OCI-LY7 (cell line): ENCODE data around the gene IKZF3. TPM values are rescaled to one million over a fixed set of nuclear protein-coding genes. Genes with fewer than 3 reads are reported as not detected.

Experiments
- BruUV-seq: library from RNA; stranded (reverse); fragments of 400-500 nt; replicated peaks from 2 replicates; lab custom pipeline; 2021; lab: Mats Ljungman, UMichigan
- CTCF ChIA-PET: fragments of 300-600 bp; sonication (Branson Sonifier 250); formaldehyde crosslinking; loops from one replicate; lab custom pipeline; 2022; ENCODE audit warnings: antibody characterized with exemption; ENCODE audit not compliant: unreplicated experiment; lab: Charles Lee
- POLR2A ChIA-PET: fragments of 300-600 bp; sonication (Branson Sonifier 250); formaldehyde crosslinking; loops from one replicate; lab custom pipeline; 2022; ENCODE audit warnings: antibody characterized with exemption; lab: Charles Lee
- DNase-seq: peaks from one replicate; pipeline ENCODE4 v3.0.0-alpha.2; 2015; ENCODE audit warnings: low spot score
- H2AFZ ChIP-seq: fragments of 200-600 bp; sonication (generic), shearing (Covaris generic); 2 replicates; pipeline ENCODE4 v1.6.1; 2014; ENCODE audit warnings: mild to moderate bottlenecking, antibody characterized with exemption, low read length, moderate library complexity
- H3K27ac ChIP-seq: fragments of 200-600 bp; sonication (generic); 2 replicates; pipeline ENCODE4 v1.5.1; 2014; ENCODE audit warnings: mixed run types, low read depth, mild to moderate bottlenecking, moderate library complexity, low read length, inconsistent platforms; ENCODE audit not compliant: poor library complexity, severe bottlenecking
- H3K36me3 ChIP-seq: fragments of 200-600 bp; sonication (generic); 2 replicates; pipeline ENCODE4 v1.6.1; 2014; ENCODE audit warnings: mild to moderate bottlenecking, antibody characterized with exemption, low read length, moderate library complexity, mixed read lengths; ENCODE audit not compliant: insufficient read depth
- H3K4me1 ChIP-seq: fragments of 200-600 bp; sonication (generic); 2 replicates; pipeline ENCODE4 v1.5.1; 2014; ENCODE audit warnings: mild to moderate bottlenecking, low read length; ENCODE audit not compliant: insufficient read depth, poor library complexity, severe bottlenecking
- H3K4me2 ChIP-seq: fragments of 200-600 bp; sonication (generic); 2 replicates; pipeline ENCODE4 v1.6.1; 2014; ENCODE audit warnings: mild to moderate bottlenecking, low read length
- H3K4me3 ChIP-seq: fragments of 200-600 bp; sonication (generic); 2 replicates; pipeline ENCODE4 v1.5.1; 2014; ENCODE audit warnings: mild to moderate bottlenecking, low read depth, low read length; ENCODE audit not compliant: poor library complexity, severe bottlenecking
- H3K79me2 ChIP-seq: fragments of 200-600 bp; sonication (generic); 2 replicates; pipeline ENCODE4 v1.6.1; 2016; ENCODE audit warnings: low read depth, mild to moderate bottlenecking, low read length, moderate library complexity, mixed read lengths; ENCODE audit not compliant: insufficient read depth
- H3K9me2 ChIP-seq: fragments of 200-600 bp; sonication (generic); 2 replicates; pipeline ENCODE4 v1.6.1; 2016; ENCODE audit warnings: mild to moderate bottlenecking, low read length, mixed read lengths; ENCODE audit not compliant: insufficient read depth
- H3K9me3 ChIP-seq: fragments of 200-600 bp; sonication (generic); 2 replicates; pipeline ENCODE4 v1.6.1; 2014; ENCODE audit warnings: mild to moderate bottlenecking, mixed run types, low read length, mixed read lengths
- H4K20me1 ChIP-seq: fragments of 200-600 bp; sonication (generic); 2 replicates; pipeline ENCODE4 v1.6.1; 2014; ENCODE audit warnings: mild to moderate bottlenecking, antibody characterized with exemption, low read length, moderate library complexity, mixed read lengths; ENCODE audit not compliant: insufficient read depth
- EZH2phosphoT487 ChIP-seq: fragments of 200-600 bp; sonication (generic); IDR thresholded peaks from 2 replicates; pipeline ENCODE4 v1.6.1; 2018; ENCODE audit warnings: low read depth, borderline replicate concordance, mild to moderate bottlenecking, mixed run types, antibody characterized with exemption, low read length, moderate library complexity, mixed read lengths
- intact Hi-C: fragments of 100-400 bp; cut with micrococcal nuclease; formaldehyde crosslinking; loops from one replicate; pipeline ENCODE4 v1.10.0; 2022; ENCODE audit not compliant: unreplicated experiment
- total RNA-seq, 2 experiments: library from RNA; depleted of rRNA in 1 of 2; stranded (reverse); fragments of >200 nt in 1 of 2; shearing (Covaris generic) in 1 of 2; gene quantifications; 2 replicates each; pipeline ENCODE4 v1.2.3, GENCODE V29; 2014 to 2022
- TF ChIP-seq, protein P1 (sequence below): fragments of 200-600 bp; sonication (generic); conservative IDR thresholded peaks from 2 replicates; pipeline ENCODE4 v1.5.1; 2014; ENCODE audit warnings: mild to moderate bottlenecking, antibody characterized with exemption, low read length, moderate library complexity, mixed read lengths

The IKZF3 gene
- total RNA-seq, 2 experiments from 2014 or later = 54.7 to 134 TPM

DNA sequence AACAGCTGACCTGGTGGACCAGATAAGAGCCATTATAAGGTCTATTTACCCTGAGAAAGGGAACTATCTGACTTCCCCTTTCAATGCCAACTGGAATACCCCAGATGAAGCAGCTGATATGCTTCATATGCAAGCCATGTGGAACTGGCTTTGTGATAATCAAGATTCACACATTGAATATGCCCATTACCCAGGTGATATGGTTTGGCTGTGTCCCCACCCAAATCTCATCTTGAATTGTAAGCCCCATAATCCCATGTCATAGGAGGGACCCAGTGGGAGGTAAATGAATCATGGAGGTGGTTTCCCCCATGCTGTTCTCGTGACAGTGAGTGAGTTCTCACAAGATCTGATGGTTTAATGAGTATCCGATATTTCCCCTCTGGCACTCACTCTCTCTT is 42.1 kb downstream of the IKZF3 start:
- POLR2A ChIA-PET = interaction anchor here (0.8 to 1.2 kb wide), 2 partner anchors 8 to 11 kb away, joined by 3 to 5 read pairs; no protein-coding TSS in a partner anchor
- Histone ChIP-seq H3K36me3 (peaks cover 100% of the 10 kb centered on the region), H2AFZ (no peak overlapping the region), H3K79me2 (peaks cover 17% of the 10 kb centered on the region; the same call in 1 of the 2 replicates), H3K4me2 (no peak overlapping the region), H3K4me1 (peaks cover 37% of the 10 kb centered on the region), H3K9me2 (no peaks in the 10 kb centered on the region), H3K27ac (no peak overlapping the region), H3K4me3 (no peak overlapping the region), H4K20me1 (no peaks in the 10 kb centered on the region), H3K9me3 (peaks cover 41% of the 10 kb centered on the region)
- BruUV-seq = no TSS peak
- intact Hi-C loops = no loop called here
- TF ChIP-seq, protein P1, sequence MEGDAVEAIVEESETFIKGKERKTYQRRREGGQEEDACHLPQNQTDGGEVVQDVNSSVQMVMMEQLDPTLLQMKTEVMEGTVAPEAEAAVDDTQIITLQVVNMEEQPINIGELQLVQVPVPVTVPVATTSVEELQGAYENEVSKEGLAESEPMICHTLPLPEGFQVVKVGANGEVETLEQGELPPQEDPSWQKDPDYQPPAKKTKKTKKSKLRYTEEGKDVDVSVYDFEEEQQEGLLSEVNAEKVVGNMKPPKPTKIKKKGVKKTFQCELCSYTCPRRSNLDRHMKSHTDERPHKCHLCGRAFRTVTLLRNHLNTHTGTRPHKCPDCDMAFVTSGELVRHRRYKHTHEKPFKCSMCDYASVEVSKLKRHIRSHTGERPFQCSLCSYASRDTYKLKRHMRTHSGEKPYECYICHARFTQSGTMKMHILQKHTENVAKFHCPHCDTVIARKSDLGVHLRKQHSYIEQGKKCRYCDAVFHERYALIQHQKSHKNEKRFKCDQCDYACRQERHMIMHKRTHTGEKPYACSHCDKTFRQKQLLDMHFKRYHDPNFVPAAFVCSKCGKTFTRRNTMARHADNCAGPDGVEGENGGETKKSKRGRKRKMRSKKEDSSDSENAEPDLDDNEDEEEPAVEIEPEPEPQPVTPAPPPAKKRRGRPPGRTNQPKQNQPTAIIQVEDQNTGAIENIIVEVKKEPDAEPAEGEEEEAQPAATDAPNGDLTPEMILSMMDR = no peak
- TF ChIP-seq EZH2phosphoT487 = no peak
- DNase-seq = no peak
- CTCF ChIA-PET = no interaction called here

DNA sequence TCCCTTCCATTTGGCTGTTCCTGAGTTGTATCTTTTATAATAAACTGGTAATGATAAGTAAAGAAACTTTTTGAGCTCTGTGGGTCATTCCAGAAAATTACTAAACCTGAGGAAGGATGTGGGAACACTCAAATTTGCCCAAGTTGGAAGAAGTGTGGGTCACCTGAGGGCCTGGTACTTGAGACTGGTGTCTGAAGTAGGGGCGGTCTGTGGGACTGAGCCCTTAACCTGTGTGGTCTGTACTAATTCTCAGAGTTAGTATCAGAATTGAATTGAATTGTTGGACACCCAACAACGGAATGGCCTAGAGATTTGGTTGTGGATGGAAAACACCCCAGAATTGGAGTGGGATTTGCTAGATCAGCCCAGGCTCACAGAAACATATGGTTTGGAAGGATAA is 43.1 kb downstream of the IKZF3 start:
- no TSS peak for BruUV-seq
- Histone ChIP-seq H2AFZ (no peak overlapping the region), H3K27ac (peak overlapping the region; percentile 23), H3K9me2 (no peaks in the 10 kb centered on the region), H3K4me2 (no peak overlapping the region), H4K20me1 (no peaks in the 10 kb centered on the region), H3K4me1 (peaks cover 37% of the 10 kb centered on the region), H3K9me3 (peaks cover 31% of the 10 kb centered on the region), H3K79me2 (peaks cover 20% of the 10 kb centered on the region; the same call in 1 of the 2 replicates), H3K4me3 (no peak overlapping the region), H3K36me3 (peaks cover 100% of the 10 kb centered on the region)
- no peak for DNase-seq
- TF ChIP-seq EZH2phosphoT487 = no peak
- TF ChIP-seq, protein P1 = no peak
- POLR2A ChIA-PET = interaction anchor here (0.6 to 1.3 kb wide), 7 partner anchors 10 to 75 kb away, joined by 3 to 4 read pairs (median 3); no protein-coding TSS in a partner anchor
- intact Hi-C loops = no loop called here
- CTCF ChIA-PET = no interaction called here

DNA sequence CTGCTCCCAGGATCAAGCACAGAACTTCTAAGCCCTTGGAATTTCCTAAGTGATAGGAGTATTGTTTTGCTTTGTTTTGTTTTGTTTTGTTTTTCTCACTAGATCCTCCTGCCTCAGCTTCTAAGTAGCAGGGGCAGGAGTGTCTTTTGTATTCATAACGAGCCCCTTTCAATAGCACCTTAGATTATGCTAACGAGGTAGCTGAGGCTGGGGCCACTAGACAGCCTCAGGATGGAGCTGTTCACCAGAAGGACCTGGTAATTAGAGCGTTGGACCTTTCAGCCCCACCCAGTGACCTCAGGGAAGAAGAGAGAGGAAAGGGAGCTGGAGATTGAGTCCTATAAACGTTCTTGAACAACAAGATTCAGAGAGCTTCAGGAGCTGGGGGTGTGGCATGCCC is 43.6 kb downstream of the IKZF3 start:
- H3K36me3 ChIP-seq = peaks cover 100% of the 10 kb centered on the region
- intact Hi-C loops = no loop called here
- DNase-seq = no peak
- H3K9me3 ChIP-seq = peaks cover 26% of the 10 kb centered on the region
- no TSS peak for BruUV-seq
- H2AFZ ChIP-seq = no peak overlapping the region
- H4K20me1 ChIP-seq = no peaks in the 10 kb centered on the region
- TF ChIP-seq, protein P1 = no peak
- no peak for TF ChIP-seq EZH2phosphoT487
- peak overlapping the region; percentile 18; the same call in 1 of the 2 replicates for H3K4me2 ChIP-seq
- no peaks in the 10 kb centered on the region for H3K9me2 ChIP-seq
- peaks cover 37% of the 10 kb centered on the region for H3K4me1 ChIP-seq
- POLR2A ChIA-PET = interaction anchor here (0.6 to 1.3 kb wide), 5 partner anchors 10 to 75 kb away, joined by 3 to 4 read pairs (median 3); no protein-coding TSS in a partner anchor
- H3K4me3 ChIP-seq = no peak overlapping the region
- H3K79me2 ChIP-seq = peaks cover 20% of the 10 kb centered on the region; the same call in 1 of the 2 replicates
- H3K27ac ChIP-seq = peak overlapping the region; percentile 23
- CTCF ChIA-PET = no interaction called here
